Endothelial cell of umbilical vein (primary cell): ENCODE results near the gene ENTR1. TPM values are rescaled to one million over a fixed set of nuclear protein-coding genes. Genes with fewer than 3 reads are reported as not detected.

Experiments
- BruUV-seq: library from RNA; stranded (reverse); fragments of 400-500 nt; replicated peaks from 2 replicates; lab custom pipeline; 2021; lab: Mats Ljungman, UMichigan
- CTCF ChIA-PET: fragments of 300-600, 350-600 bp; sonication (Branson Sonifier 250); formaldehyde crosslinking; loops from one replicate; lab custom pipeline; 2021; ENCODE audit warnings: antibody characterized with exemption, inconsistent platforms; lab: Charles Lee
- POLR2A ChIA-PET: fragments of 300-600, 350-600 bp; sonication (Branson Sonifier 250); formaldehyde crosslinking; loops from one replicate; lab custom pipeline; 2021; ENCODE audit warnings: antibody characterized with exemption, inconsistent platforms; lab: Charles Lee
- DNase-seq: peaks from one replicate; pipeline ENCODE4 v3.0.0-alpha.2; 2011; ENCODE audit warnings: low read depth, low spot score
- FAIRE-seq: peaks from 2 replicates; lab custom pipeline; 2011; peaks lifted over from hg19 to GRCh38; lab: Jason Lieb, UNC
- H2AFZ ChIP-seq: 2 replicates; pipeline ENCODE4 v1.6.0; 2012; ENCODE audit warnings: low read depth, low read length, control low read depth, inconsistent platforms
- H3K27ac ChIP-seq: 2 replicates; pipeline ENCODE4 v1.5.1; 2011; ENCODE audit warnings: low read depth, mild to moderate bottlenecking, control low read depth, low read length, moderate library complexity; ENCODE audit not compliant: insufficient read depth
- H3K27me3 ChIP-seq, 2 experiments: 2 replicates each; pipeline versions ENCODE4 v1.6.0 to v1.6.1; 2011; ENCODE audit warnings: low read length in 2 of 2, mixed read lengths in 1 of 2; ENCODE audit not compliant: control insufficient read depth in 2 of 2, insufficient read depth in 2 of 2
- H3K36me3 ChIP-seq, 2 experiments: 2 replicates in 1 of 2; 3 replicates in 1 of 2; pipeline ENCODE4 v1.5.1; 2011; ENCODE audit warnings: low read length in 2 of 2, mild to moderate bottlenecking in 1 of 2, moderate library complexity in 1 of 2; ENCODE audit not compliant: control insufficient read depth in 2 of 2, insufficient read depth in 2 of 2; ENCODE audit errors: extremely low read depth in 1 of 2
- H3K4me1 ChIP-seq: 3 replicates; pipeline ENCODE4 v1.5.1; 2011; ENCODE audit warnings: mild to moderate bottlenecking, low read length; ENCODE audit not compliant: control insufficient read depth, insufficient read depth; ENCODE audit errors: extremely low read depth
- H3K4me2 ChIP-seq: 2 replicates; pipeline ENCODE4 v1.6.1; 2011; ENCODE audit warnings: low read length, control low read depth, mixed read lengths; ENCODE audit not compliant: insufficient read depth
- H3K4me3 ChIP-seq, 3 experiments: fragments of 200-600 bp in 1 of 3; sonication (generic), shearing (Covaris generic) in 1 of 3; replicated peaks in 1 of 3; 2 replicates each; pipeline ENCODE4 v1.5.1; 2011 to 2016; ENCODE audit warnings: control low read depth in 3 of 3, low read length in 3 of 3, mild to moderate bottlenecking in 2 of 3, inconsistent platforms in 1 of 3, low read depth in 1 of 3, moderate library complexity in 1 of 3; ENCODE audit not compliant: insufficient read depth in 1 of 3
- H3K79me2 ChIP-seq: 2 replicates; pipeline ENCODE4 v1.6.0; 2012; ENCODE audit warnings: low read length, inconsistent platforms; ENCODE audit not compliant: control insufficient read depth, insufficient read depth
- H3K9ac ChIP-seq: replicated peaks from 2 replicates; pipeline ENCODE3; 2011; ENCODE audit warnings: low read length, control low read depth; ENCODE audit not compliant: insufficient read depth; ENCODE audit errors: extremely low read depth
- H3K9me1 ChIP-seq: replicated peaks from 3 replicates; pipeline ENCODE4 v1.6.0; 2011; ENCODE audit warnings: mild to moderate bottlenecking, low read length; ENCODE audit not compliant: control insufficient read depth, insufficient read depth; ENCODE audit errors: extremely low read depth
- H3K9me3 ChIP-seq: replicated peaks from 2 replicates; pipeline ENCODE4 v1.5.1; 2012; ENCODE audit warnings: low read length, inconsistent platforms; ENCODE audit not compliant: control insufficient read depth, insufficient read depth
- H4K20me1 ChIP-seq: replicated peaks from 2 replicates; pipeline ENCODE3; 2011; ENCODE audit warnings: mild to moderate bottlenecking, low read length; ENCODE audit not compliant: control insufficient read depth, insufficient read depth; ENCODE audit errors: extremely low read depth
- EZH2 ChIP-seq: IDR thresholded peaks from 2 replicates; pipeline ENCODE4 v1.6.1; 2012; ENCODE audit warnings: borderline replicate concordance, low read depth, mild to moderate bottlenecking, moderate library complexity, low read length, inconsistent platforms; ENCODE audit not compliant: severe bottlenecking
- GATA2 ChIP-seq: IDR thresholded peaks from 2 replicates; pipeline ENCODE4 v1.7.0; 2011; ENCODE audit warnings: low read depth, mild to moderate bottlenecking, moderate library complexity, mixed read lengths, low read length; ENCODE audit not compliant: insufficient read length, insufficient read depth
- JUN ChIP-seq: IDR thresholded peaks from 2 replicates; pipeline ENCODE4 v1.6.1; 2011; ENCODE audit warnings: borderline replicate concordance, low read depth; ENCODE audit not compliant: insufficient read length, insufficient read depth
- MYC ChIP-seq: IDR thresholded peaks from one replicate; pipeline ENCODE4 v1.6.1; 2011; ENCODE audit warnings: mild to moderate bottlenecking, low read depth, low read length
- POLR2A ChIP-seq: IDR thresholded peaks from 2 replicates; pipeline ENCODE4 v1.6.1; 2012; ENCODE audit warnings: low read depth, mild to moderate bottlenecking, control low read depth, low read length
- dilution Hi-C: fragments of 300-500 bp; cut with MboI; formaldehyde crosslinking; loops from one replicate; pipeline ENCODE4 v1.15.0; 2019; ENCODE audit warnings: low sequenced_read_pairs; ENCODE audit not compliant: extremely low pct_ligation_motif_present
- intact Hi-C: fragments of 100-400 bp; cut with micrococcal nuclease; formaldehyde crosslinking; loops from one replicate; pipeline ENCODE4 v1.10.0; 2022
- polyA plus RNA-seq, 4 experiments: library from polyadenylated mRNA; depleted of rRNA in 3 of 4; stranded (reverse) in 3 of 4; unstranded in 1 of 4; fragments of >200 nt; gene quantifications; 2 replicates each; pipeline versions ENCODE4 v1.2.1 to v1.2.3, GENCODE V29; 2011 to 2012; ENCODE audit warnings: missing spikeins in 1 of 4
- total RNA-seq: library from RNA; stranded (reverse); gene quantifications from 2 replicates; pipeline ENCODE4 v1.2.3, GENCODE V29; 2021
- TF ChIP-seq, protein P1 (sequence below): IDR thresholded peaks from 2 replicates; pipeline ENCODE4 v1.6.1; 2011; ENCODE audit not compliant: insufficient read depth, insufficient read length
- TF ChIP-seq, protein P2 (sequence below), 2 donors: IDR thresholded peaks; 1 replicate in 1 of 2; 2 replicates in 1 of 2; pipeline ENCODE4 v1.5.1; 2011; ENCODE audit warnings: low read length in 2 of 2, mild to moderate bottlenecking in 2 of 2, moderate library complexity in 2 of 2, control low read depth in 1 of 2, inconsistent platforms in 1 of 2, low read depth in 1 of 2; ENCODE audit not compliant: insufficient read depth in 1 of 2; ENCODE audit errors: extremely low read depth in 1 of 2

ENTR1 gene
- total and polyA plus RNA-seq, 2 donors (not counting 3 experiments of a cell fraction or from before 2014, with no cell fraction given), result 36.0 to 61.6 TPM

DNA sequence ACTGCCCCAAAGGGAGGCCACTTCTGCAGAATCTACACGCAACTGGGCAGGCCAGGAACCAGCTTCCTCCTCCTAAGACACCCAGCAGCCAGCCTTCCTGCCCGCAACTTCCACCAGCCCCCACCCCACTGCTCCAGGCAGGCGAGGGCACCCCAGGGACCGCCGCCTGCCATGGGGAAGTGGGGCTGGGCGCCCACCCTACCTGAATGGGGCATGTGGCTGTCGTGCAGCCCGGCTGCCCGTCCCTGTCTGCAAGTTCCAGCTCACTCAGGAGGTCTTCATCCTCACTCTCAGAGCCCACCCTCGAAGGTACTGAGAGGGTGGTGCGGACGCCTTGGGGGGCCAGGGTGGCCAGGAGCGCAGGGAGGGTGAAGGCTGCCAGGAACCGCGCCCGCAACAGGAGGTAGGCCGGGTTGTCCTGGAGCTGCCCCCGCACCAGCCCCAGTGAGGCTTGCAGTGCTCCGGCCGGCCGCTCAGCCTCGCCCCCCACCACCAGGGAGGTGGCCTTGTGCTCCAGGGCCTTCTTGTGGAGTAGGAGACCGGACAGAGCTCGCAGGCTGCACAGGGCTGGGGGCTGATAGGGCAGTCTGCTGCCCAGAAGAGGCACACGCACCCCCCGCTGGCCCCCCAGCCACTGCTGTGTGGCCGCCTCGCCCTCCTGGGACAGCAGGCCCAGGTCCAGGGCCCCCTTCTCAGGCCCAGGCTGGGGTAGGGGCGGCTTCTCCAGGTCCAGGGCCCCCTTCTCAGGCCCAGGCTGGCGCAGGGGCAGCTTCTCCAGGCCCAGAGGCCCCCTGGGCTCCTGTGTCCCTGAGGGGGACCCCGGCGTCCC is 32.9 kb downstream of the ENTR1 start:
- H3K27ac ChIP-seq, result no peak overlapping the region
- dilution Hi-C loops, result no loop called here
- H3K9ac ChIP-seq, result no peak overlapping the region
- H3K9me3 ChIP-seq, result no peaks in the 10 kb centered on the region
- POLR2A ChIA-PET, result no interaction called here
- no peak for FAIRE-seq
- H3K36me3 ChIP-seq, result peaks cover 4 to 34% of the 10 kb centered on the region in 2 experiments
- intact Hi-C loops, result no loop called here
- H3K27me3 ChIP-seq, result no peaks in the 10 kb centered on the region
- no peak overlapping the region for H3K4me3 ChIP-seq
- H3K4me1 ChIP-seq, result no peaks in the 10 kb centered on the region
- DNase-seq, result no peak
- no peak overlapping the region for H3K4me2 ChIP-seq
- BruUV-seq, result no TSS peak
- H3K9me1 ChIP-seq, result no peaks in the 10 kb centered on the region
- no peak overlapping the region for H2AFZ ChIP-seq
- H3K79me2 ChIP-seq, result no peaks in the 10 kb centered on the region
- H4K20me1 ChIP-seq, result no peaks in the 10 kb centered on the region
- TF ChIP-seq JUN, result no peak
- TF ChIP-seq GATA2, result no peak
- no peak for TF ChIP-seq MYC
- CTCF ChIA-PET, result interaction anchor here (1.5 to 2.3 kb wide), 2 partner anchors 11 to 14 kb away, joined by 3 to 10 read pairs; partner anchors contain the start of gene DNLZ

DNA sequence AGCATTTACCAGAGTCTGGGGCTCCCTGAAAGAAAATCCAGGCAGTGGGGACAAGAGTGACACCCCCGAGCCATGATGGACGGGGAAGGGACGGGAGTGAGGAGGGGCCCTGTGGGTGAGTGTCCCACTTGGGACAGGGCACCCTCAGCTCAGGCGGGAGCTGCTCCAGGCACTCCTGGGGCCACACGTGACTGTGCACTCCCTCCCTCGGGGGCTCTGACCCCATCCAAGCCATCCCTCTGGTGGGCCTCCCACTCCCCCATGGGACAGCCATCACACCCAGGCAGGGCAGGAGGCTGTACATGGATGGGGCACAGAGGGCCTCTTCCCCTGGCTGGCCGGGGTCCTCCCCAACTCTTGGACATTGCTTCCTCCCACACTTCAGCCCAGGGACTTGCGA is 34.0 kb downstream of the ENTR1 start:
- no peak overlapping the region for H3K27ac ChIP-seq
- H3K4me3 ChIP-seq, result no peak overlapping the region
- no peak overlapping the region for H2AFZ ChIP-seq
- H3K9ac ChIP-seq, result no peak overlapping the region
- FAIRE-seq (no peak), DNase-seq (no peak)
- dilution Hi-C loops (no loop called here), intact Hi-C loops (no loop called here)
- no peak overlapping the region for H3K4me2 ChIP-seq
- H4K20me1 ChIP-seq, result no peaks in the 10 kb centered on the region
- H3K36me3 ChIP-seq, result peaks cover 4 to 23% of the 10 kb centered on the region in 2 experiments
- CTCF ChIA-PET, result interaction anchor here (2.3 kb wide), 1 partner anchor 13 kb away, joined by 10 read pairs; the partner anchor contains the start of gene DNLZ
- H3K79me2 ChIP-seq, result no peaks in the 10 kb centered on the region
- no peaks in the 10 kb centered on the region for H3K27me3 ChIP-seq
- TF ChIP-seq GATA2, result no peak
- TF ChIP-seq, protein P1, sequence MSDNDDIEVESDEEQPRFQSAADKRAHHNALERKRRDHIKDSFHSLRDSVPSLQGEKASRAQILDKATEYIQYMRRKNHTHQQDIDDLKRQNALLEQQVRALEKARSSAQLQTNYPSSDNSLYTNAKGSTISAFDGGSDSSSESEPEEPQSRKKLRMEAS, result no peak
- no peak for TF ChIP-seq POLR2A
- TF ChIP-seq, protein P2, sequence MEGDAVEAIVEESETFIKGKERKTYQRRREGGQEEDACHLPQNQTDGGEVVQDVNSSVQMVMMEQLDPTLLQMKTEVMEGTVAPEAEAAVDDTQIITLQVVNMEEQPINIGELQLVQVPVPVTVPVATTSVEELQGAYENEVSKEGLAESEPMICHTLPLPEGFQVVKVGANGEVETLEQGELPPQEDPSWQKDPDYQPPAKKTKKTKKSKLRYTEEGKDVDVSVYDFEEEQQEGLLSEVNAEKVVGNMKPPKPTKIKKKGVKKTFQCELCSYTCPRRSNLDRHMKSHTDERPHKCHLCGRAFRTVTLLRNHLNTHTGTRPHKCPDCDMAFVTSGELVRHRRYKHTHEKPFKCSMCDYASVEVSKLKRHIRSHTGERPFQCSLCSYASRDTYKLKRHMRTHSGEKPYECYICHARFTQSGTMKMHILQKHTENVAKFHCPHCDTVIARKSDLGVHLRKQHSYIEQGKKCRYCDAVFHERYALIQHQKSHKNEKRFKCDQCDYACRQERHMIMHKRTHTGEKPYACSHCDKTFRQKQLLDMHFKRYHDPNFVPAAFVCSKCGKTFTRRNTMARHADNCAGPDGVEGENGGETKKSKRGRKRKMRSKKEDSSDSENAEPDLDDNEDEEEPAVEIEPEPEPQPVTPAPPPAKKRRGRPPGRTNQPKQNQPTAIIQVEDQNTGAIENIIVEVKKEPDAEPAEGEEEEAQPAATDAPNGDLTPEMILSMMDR (IDR thresholded peaks at IDR 0.05; ENCODE audit: extremely low read depth in 1 of 2, insufficient read depth in 1 of 2, low read depth in 1 of 2, low read length in 2 of 2), result no peak
- no peak for TF ChIP-seq MYC
- no peak for TF ChIP-seq JUN
- TF ChIP-seq EZH2, result no peak
- POLR2A ChIA-PET, result no interaction called here
- H3K9me1 ChIP-seq, result no peaks in the 10 kb centered on the region
- no peaks in the 10 kb centered on the region for H3K9me3 ChIP-seq
- no TSS peak for BruUV-seq
- no peaks in the 10 kb centered on the region for H3K4me1 ChIP-seq
